Bronchial epithelial cell (primary cell): ENCODE data around the gene ZNF598. TPM values are rescaled to one million over a fixed set of nuclear protein-coding genes. Genes with fewer than 3 reads are reported as not detected.

ENCODE experiments used
- DNase-seq: peaks from one replicate; pipeline ENCODE4 v3.0.0-alpha.2; 2010; ENCODE audit warnings: low read depth
- FAIRE-seq: peaks from 2 replicates; lab custom pipeline; 2011; peaks lifted over from hg19 to GRCh38; lab: Jason Lieb, UNC
- H3K27me3 ChIP-seq: 2 replicates; pipeline ENCODE4 v1.5.1; 2011; ENCODE audit warnings: low read length; ENCODE audit not compliant: control insufficient read depth, insufficient read depth
- H3K36me3 ChIP-seq: 2 replicates; pipeline ENCODE4 v1.5.1; 2011; ENCODE audit warnings: low read length; ENCODE audit not compliant: control insufficient read depth, insufficient read depth
- H3K4me3 ChIP-seq: 2 replicates; pipeline ENCODE4 v1.5.1; 2011; ENCODE audit warnings: mild to moderate bottlenecking, low read depth, low read length, control low read depth
- total RNA-seq: library from RNA; depleted of rRNA; stranded (reverse); fragments of >200 nt; gene quantifications from 2 replicates; pipeline ENCODE4 v1.2.1, GENCODE V29; 2014
- TF ChIP-seq, protein P1 (sequence below): IDR thresholded peaks from 2 replicates; pipeline ENCODE4 v1.5.1; 2011; ENCODE audit warnings: mild to moderate bottlenecking, moderate library complexity, low read length, control low read depth, inconsistent platforms; ENCODE audit not compliant: insufficient read depth, severe bottlenecking

ZNF598 gene
- total RNA-seq, 1 donor from 2014 or later: 26.3 TPM

DNA sequence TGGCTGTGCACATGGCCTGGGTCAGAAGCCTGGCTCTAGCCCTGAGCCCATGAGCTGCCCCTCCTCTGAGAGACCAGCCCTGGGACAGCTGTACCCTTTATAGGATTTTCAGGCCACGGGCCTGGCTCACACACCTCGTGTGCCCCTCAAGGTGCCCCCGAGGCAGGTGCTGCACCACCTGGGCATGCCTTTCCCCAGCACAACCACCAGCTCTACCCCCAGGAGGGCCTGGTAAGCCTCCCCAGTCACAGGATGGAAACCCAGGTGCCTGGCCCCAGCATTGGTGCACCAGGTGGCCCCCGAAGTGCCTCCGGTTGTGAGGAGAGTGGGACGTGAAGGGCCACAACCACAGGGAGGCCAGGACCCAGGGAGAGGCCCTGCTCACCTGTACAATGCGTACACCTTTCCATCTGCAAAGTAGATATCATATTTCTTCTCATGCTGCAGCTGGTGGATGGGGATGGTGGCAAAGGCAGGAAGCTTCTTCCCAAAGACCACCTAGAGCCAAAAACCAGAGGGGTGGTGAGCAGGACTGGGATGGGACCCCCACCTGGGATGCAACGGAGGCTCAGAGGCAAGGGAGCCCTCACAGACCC is 6.3 kb downstream of the ZNF598 start:
- FAIRE-seq: peak; percentile 7

GRCh38 chr16:2002406-2003230 is 7.0 kb downstream of the ZNF598 start:
- DNase-seq (no peak), FAIRE-seq (no peak)
- TF ChIP-seq, protein P1, sequence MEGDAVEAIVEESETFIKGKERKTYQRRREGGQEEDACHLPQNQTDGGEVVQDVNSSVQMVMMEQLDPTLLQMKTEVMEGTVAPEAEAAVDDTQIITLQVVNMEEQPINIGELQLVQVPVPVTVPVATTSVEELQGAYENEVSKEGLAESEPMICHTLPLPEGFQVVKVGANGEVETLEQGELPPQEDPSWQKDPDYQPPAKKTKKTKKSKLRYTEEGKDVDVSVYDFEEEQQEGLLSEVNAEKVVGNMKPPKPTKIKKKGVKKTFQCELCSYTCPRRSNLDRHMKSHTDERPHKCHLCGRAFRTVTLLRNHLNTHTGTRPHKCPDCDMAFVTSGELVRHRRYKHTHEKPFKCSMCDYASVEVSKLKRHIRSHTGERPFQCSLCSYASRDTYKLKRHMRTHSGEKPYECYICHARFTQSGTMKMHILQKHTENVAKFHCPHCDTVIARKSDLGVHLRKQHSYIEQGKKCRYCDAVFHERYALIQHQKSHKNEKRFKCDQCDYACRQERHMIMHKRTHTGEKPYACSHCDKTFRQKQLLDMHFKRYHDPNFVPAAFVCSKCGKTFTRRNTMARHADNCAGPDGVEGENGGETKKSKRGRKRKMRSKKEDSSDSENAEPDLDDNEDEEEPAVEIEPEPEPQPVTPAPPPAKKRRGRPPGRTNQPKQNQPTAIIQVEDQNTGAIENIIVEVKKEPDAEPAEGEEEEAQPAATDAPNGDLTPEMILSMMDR: no peak
- peaks cover 64% of the 10 kb centered on the region for H3K36me3 ChIP-seq
- no peak overlapping the region for H3K4me3 ChIP-seq
- H3K27me3 ChIP-seq: no peaks in the 10 kb centered on the region

More for the DNA sequence above, 6.3 kb downstream of the ZNF598 start:
- TF ChIP-seq, protein P1: no peak
- DNase-seq: no peak
- H3K4me3 ChIP-seq: no peak overlapping the region
- no peaks in the 10 kb centered on the region for H3K27me3 ChIP-seq
- peaks cover 59% of the 10 kb centered on the region for H3K36me3 ChIP-seq

DNA sequence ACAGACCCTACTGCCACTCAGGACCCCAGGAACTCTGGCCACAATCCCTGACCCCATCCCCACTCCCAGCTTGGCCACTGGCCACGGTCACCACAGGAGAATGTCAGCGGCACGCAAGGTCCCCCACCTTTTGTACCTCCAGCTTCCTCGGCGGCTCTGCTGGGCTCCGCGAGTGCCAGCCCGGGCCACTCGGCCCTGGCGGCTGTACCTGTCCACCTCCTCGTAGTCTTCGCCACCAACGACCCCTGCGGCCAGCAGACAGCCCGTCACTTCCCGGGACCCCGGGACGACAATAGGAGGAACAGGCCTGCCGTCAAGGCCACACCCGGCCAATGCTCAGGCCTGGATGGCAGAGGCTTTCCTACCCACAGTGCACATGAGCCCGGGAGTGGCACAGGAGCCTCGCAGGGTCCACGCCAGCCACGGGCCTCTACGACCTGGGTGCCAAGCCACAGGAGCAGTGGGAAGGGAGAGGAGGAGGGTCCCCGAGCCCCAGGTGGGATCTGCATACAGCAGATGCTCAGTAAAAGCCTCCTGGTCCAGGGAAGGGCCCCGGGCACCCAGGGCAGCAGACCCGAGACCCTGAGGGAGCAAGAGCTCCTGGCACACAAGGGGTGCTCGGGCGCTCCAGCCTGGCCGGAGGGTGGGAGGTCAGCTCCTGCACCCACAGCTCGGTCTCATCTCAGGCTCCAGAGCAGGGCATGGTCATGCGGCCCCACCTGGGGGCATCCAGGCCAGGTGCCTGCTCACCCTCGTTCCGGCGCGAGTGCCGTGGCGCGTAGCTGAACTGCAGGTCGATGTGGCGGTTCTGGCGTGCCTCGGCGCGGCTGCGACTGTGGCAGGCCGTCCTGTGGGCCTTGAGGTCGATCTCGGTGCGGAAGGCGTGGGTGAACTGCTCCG is 7.9 kb downstream of the ZNF598 start:
- TF ChIP-seq, protein P1: no peak
- no peak overlapping the region for H3K4me3 ChIP-seq
- no peaks in the 10 kb centered on the region for H3K27me3 ChIP-seq
- FAIRE-seq: no peak
- no peak for DNase-seq
- peaks cover 64% of the 10 kb centered on the region for H3K36me3 ChIP-seq

- H3K27me3 ChIP-seq: no peaks in the 10 kb centered on the region
- no peak for FAIRE-seq
- peaks cover 63% of the 10 kb centered on the region for H3K36me3 ChIP-seq
- TF ChIP-seq, protein P1: no peak
- no peak for DNase-seq
- H3K4me3 ChIP-seq: no peak overlapping the region
Observed at GRCh38 chr16:2001035-2001434, 8.6 kb downstream of the ZNF598 start.

DNA sequence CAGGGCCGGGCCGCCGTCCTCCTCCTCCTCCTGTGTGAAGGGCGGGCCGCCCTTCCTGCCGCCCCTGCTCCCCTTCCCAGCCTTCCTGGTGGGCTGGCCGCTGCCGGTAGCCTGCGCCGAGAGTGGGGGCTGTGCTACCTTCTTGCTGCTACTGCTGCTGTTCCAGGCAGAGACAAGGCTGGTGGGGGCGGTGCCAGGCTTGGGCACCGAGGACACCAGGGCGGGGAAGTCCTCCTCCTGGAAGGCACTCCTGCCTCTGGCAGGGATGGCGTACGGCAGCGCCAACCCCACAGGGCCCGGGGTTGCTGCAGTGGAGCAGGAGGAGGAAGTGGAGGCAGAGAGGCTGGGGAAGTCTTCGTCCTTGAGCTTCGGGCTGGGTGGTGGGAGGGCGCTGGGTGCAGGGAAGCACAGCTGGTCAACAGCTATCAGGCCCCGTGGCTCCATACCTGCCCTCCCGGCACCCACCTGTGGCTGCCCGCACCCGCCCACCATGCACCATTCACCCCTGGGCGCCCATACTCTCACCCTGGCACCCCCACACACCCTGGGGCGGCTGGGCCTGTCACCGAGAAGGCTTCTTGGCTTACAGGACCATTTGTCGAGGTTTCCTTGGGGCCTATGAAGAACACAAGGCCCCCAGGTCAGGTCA is 9.6 kb downstream of the ZNF598 start:
- Histone ChIP-seq H3K36me3 (peaks cover 54% of the 10 kb centered on the region), H3K4me3 (no peak overlapping the region), H3K27me3 (no peaks in the 10 kb centered on the region)
- TF ChIP-seq, protein P1: no peak
- DNase-seq (no peak), FAIRE-seq (no peak)
